ENCODE results near the gene CCNL2.

CCNL2 gene

DNA sequence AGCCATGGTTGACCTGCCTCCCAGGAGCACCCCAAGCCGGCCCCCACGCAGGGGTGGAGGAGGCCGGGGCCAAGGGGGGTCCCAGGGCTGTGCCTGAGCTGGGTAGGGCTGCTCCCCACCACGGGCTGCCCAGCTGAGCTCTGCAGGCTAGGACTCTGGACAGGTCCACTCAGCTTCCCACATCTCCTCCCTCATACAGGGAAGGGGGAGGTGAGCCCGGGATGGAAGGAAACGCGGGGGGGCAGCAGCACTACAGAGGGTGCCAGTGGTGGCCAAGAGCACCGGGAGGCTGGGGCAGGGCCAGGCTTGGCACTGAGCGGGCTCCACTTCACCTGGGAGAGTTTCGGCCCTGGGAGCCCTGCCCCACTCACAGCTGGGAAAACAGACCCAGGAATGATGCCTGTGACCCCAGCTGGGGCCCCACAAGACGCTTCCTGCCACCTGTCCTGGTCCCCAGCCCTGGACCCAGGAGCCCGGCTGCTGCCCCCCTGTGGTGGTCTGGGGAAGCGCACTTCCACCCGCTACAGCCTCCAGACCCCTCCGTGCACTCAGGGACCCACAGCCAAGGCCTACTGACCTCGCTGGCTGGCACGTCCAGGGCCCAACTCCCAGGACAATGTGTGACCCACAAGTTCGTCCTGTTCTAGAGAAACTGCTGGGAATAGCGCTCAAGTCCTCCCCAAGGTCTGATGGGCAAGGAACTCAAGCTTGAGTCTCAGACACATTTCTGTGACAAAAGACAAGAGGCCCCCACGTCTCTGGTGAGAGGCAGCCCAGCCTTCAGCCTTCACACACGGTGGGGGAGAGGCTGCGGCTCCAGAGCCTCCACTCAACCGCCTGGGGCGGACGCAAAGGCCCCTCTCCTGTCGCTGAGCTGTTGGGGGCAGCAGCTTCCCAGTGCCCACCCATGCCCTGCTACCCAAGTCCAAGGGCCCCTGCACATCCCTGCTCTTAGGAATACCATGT is 27.1 kb downstream of the CCNL2 start (continued):
- TF ChIP-seq, protein P1, sequence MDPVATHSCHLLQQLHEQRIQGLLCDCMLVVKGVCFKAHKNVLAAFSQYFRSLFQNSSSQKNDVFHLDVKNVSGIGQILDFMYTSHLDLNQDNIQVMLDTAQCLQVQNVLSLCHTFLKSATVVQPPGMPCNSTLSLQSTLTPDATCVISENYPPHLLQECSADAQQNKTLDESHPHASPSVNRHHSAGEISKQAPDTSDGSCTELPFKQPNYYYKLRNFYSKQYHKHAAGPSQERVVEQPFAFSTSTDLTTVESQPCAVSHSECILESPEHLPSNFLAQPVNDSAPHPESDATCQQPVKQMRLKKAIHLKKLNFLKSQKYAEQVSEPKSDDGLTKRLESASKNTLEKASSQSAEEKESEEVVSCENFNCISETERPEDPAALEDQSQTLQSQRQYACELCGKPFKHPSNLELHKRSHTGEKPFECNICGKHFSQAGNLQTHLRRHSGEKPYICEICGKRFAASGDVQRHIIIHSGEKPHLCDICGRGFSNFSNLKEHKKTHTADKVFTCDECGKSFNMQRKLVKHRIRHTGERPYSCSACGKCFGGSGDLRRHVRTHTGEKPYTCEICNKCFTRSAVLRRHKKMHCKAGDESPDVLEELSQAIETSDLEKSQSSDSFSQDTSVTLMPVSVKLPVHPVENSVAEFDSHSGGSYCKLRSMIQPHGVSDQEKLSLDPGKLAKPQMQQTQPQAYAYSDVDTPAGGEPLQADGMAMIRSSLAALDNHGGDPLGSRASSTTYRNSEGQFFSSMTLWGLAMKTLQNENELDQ (tag by site-specific recombination; IDR thresholded peaks at IDR 0.05; ENCODE audit: low read depth) = no peak
- TF ChIP-seq HOXD13 (CRISPR knock-in tag; IDR thresholded peaks at IDR 0.05; ENCODE audit: borderline replicate concordance) = no peak
- TF ChIP-seq GLIS1 (tag by site-specific recombination; IDR thresholded peaks at IDR 0.05) = peak; percentile 89
- TF ChIP-seq ZNF658 (tag by site-specific recombination; IDR thresholded peaks at IDR 0.05) = no peak
- no peak for TF ChIP-seq ZNF202 (tag by site-specific recombination; IDR thresholded peaks at IDR 0.05; ENCODE audit: borderline replicate concordance)
- no peak for TF ChIP-seq ZNF837 (tag by site-specific recombination; IDR thresholded peaks at IDR 0.05)
- TF ChIP-seq ZNF211 (tag by site-specific recombination; IDR thresholded peaks at IDR 0.05; ENCODE audit: low read depth) = no peak
- TF ChIP-seq ZNF626 (tag by site-specific recombination; IDR thresholded peaks at IDR 0.05) = no peak
- TF ChIP-seq ZFHX2 (tag by site-specific recombination; conservative IDR thresholded peaks at IDR 0.05) = no peak
- no peak for TF ChIP-seq ZNF138 (tag by site-specific recombination; IDR thresholded peaks at IDR 0.05; ENCODE audit: borderline replicate concordance)
- no peak for TF ChIP-seq ZNF621 (tag by site-specific recombination; IDR thresholded peaks at IDR 0.05)
- TF ChIP-seq KLF16 (tag by site-specific recombination; IDR thresholded peaks at IDR 0.05) = no peak
- TF ChIP-seq ZNF792 (tag by site-specific recombination; IDR thresholded peaks at IDR 0.05) = no peak
- TF ChIP-seq ZNF169 (tag by site-specific recombination; IDR thresholded peaks at IDR 0.05) = no peak
- no peak for TF ChIP-seq ZBTB1 (tag by site-specific recombination; IDR thresholded peaks at IDR 0.05)
- TF ChIP-seq ZNF37A (tag by site-specific recombination; IDR thresholded peaks at IDR 0.05) = no peak
- no peak for TF ChIP-seq ZNF555 (tag by site-specific recombination; conservative IDR thresholded peaks at IDR 0.05)
- peak; percentile 77 for TF ChIP-seq CTCF (tag by site-specific recombination; IDR thresholded peaks at IDR 0.05)
- no peak for TF ChIP-seq ZNF48 (tag by site-specific recombination; IDR thresholded peaks at IDR 0.05)
- peak; percentile 89 for TF ChIP-seq GLIS2 (tag by site-specific recombination; IDR thresholded peaks at IDR 0.05)
- TF ChIP-seq SP7 (tag by site-specific recombination; IDR thresholded peaks at IDR 0.05) = peak; percentile 32; the same call in 1 of the 2 replicates
- TF ChIP-seq ZNF10 (tag by site-specific recombination; IDR thresholded peaks at IDR 0.05) = no peak
- no peak for TF ChIP-seq ZBTB20 (tag by site-specific recombination; IDR thresholded peaks at IDR 0.05)
- TF ChIP-seq, protein P2, sequence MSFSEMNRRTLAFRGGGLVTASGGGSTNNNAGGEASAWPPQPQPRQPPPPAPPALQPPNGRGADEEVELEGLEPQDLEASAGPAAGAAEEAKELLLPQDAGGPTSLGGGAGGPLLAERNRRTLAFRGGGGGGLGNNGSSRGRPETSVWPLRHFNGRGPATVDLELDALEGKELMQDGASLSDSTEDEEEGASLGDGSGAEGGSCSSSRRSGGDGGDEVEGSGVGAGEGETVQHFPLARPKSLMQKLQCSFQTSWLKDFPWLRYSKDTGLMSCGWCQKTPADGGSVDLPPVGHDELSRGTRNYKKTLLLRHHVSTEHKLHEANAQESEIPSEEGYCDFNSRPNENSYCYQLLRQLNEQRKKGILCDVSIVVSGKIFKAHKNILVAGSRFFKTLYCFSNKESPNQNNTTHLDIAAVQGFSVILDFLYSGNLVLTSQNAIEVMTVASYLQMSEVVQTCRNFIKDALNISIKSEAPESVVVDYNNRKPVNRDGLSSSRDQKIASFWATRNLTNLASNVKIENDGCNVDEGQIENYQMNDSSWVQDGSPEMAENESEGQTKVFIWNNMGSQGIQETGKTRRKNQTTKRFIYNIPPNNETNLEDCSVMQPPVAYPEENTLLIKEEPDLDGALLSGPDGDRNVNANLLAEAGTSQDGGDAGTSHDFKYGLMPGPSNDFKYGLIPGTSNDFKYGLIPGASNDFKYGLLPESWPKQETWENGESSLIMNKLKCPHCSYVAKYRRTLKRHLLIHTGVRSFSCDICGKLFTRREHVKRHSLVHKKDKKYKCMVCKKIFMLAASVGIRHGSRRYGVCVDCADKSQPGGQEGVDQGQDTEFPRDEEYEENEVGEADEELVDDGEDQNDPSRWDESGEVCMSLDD (tag by site-specific recombination; IDR thresholded peaks at IDR 0.05) = peak; percentile 50; the same call in 1 of the 2 replicates
- TF ChIP-seq ZNF239 (tag by site-specific recombination; IDR thresholded peaks at IDR 0.05) = no peak
- no peak for TF ChIP-seq YY1 (tag by site-specific recombination; IDR thresholded peaks at IDR 0.05)
- TF ChIP-seq ZBTB48 (tag by site-specific recombination; IDR thresholded peaks at IDR 0.05) = peak; percentile 48; the same call in 1 of the 2 replicates
- TF ChIP-seq ZNF121 (tag by site-specific recombination; IDR thresholded peaks at IDR 0.05) = no peak
- peak; percentile 57 for TF ChIP-seq ZIC2 (tag by site-specific recombination; IDR thresholded peaks at IDR 0.05)
- TF ChIP-seq ZNF133 (tag by site-specific recombination; IDR thresholded peaks at IDR 0.05) = no peak
- TF ChIP-seq ZNF175 (tag by site-specific recombination; IDR thresholded peaks at IDR 0.05) = no peak
- TF ChIP-seq, protein P3, sequence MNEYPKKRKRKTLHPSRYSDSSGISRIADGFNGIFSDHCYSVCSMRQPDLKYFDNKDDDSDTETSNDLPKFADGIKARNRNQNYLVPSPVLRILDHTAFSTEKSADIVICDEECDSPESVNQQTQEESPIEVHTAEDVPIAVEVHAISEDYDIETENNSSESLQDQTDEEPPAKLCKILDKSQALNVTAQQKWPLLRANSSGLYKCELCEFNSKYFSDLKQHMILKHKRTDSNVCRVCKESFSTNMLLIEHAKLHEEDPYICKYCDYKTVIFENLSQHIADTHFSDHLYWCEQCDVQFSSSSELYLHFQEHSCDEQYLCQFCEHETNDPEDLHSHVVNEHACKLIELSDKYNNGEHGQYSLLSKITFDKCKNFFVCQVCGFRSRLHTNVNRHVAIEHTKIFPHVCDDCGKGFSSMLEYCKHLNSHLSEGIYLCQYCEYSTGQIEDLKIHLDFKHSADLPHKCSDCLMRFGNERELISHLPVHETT (tag by site-specific recombination; IDR thresholded peaks at IDR 0.05) = no peak
- no peak for TF ChIP-seq ZNF610 (tag by site-specific recombination; IDR thresholded peaks at IDR 0.05; ENCODE audit: borderline replicate concordance)
